HFF-Myc (cell line): ENCODE data around the gene NR1I2.
A peak's percentile ranks its signal among the peaks of the same experiment; 100 is the strongest.

ENCODE experiments used
- DNase-seq: peaks from one replicate; pipeline ENCODE4 v3.0.0-alpha.2; 2011; ENCODE audit warnings: low read depth; ENCODE audit errors: extremely low read depth
- H3K4me3 ChIP-seq: replicated peaks from 2 replicates; pipeline ENCODE4 v1.5.1; 2011; ENCODE audit warnings: low read depth, mild to moderate bottlenecking, control low read depth, low read length
- CTCF ChIP-seq: IDR thresholded peaks from 2 replicates; pipeline ENCODE4 v1.5.1; 2012; ENCODE audit warnings: mild to moderate bottlenecking, low read depth, low read length, control low read depth; ENCODE audit errors: missing control alignments

NR1I2 gene

DNA sequence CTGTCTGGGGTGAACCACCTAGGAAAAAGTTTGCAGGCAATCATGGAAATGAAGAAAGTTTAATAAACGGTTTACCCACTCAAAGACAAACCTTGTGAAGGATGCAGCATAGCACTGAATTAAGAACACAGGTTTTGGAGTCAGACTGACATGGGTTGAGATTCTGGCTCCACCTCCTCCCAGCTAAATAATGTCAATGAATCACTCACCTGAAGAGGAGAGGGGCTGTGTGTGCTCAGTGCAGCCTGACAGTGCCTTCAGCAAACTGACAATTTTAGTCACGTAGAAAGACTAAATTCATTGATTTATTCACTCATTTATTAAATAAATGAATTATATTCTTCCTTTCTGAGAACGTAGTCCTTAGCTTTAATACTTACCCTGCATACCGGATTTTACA lies 18.9 kb downstream of the NR1I2 start:
- TF ChIP-seq CTCF, result no peak
- no peak overlapping the region for H3K4me3 ChIP-seq
- no peak for DNase-seq

GRCh38 chr3:119808244-119808643 lies 26.3 kb downstream of the NR1I2 start:
- no peak for TF ChIP-seq CTCF
- no peak for DNase-seq
- no peak overlapping the region for H3K4me3 ChIP-seq

DNA sequence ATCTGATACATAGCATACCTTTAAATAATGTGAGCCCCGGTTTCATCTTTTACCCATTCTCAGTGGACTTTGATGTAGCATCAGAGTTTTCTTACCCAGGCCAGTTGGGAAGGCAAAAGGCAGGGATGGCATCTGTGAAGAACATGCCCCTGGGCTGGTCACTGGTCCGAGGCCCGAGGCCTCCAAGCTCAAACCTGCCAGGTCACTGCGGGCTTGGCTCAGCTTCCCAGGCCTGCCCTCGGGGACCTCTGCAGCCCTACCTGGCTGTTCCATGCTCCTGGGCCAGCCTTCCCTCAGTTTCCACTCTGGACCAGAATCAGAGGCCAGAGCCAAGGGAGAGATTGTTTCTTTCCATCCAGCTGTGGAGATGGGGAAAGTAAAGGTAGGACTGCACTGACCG lies 26.9 kb downstream of the NR1I2 start:
- no peak for DNase-seq
- no peak for TF ChIP-seq CTCF
- no peak overlapping the region for H3K4me3 ChIP-seq

DNA sequence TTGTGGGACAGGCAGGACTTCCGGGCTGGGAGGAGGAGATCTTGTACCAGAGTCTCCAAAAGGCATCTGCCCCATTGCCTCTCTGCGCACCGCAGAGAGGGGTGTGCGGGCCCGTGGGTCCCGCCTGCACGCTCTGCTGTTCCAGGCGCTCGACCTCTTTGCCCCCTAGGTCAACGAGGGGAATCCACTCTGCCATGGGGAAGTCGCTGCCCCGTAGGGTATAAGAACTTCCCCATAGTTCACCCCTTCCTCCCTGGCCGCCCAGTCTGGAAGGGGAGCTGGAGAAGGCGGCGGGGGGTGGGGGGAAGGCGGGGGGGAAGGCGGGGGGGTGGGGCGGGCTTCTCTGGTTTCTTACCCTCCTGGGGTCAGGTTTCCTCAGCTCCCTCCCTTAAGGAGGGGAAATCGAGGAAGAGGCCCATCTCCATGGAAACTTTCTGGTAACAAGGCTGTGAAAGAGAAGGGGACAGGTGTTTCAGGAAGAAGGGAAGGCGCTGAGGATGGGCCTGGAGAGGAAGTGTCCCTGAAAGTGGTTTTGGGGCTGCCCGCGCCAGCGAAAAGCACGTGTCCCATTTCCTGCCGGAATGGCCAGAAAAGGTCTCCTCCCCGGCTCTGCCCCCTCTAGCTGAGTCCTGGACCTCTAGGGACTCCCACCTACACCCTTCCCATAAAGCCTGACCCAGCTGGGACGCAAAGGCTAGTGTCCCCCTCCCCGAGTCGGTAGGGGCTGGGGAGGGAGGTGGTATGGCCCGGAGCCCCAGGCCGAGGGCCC lies 27.5 kb downstream of the NR1I2 start:
- peak overlapping the region; percentile 33 for H3K4me3 ChIP-seq
- no peak for DNase-seq
- no peak for TF ChIP-seq CTCF

DNA sequence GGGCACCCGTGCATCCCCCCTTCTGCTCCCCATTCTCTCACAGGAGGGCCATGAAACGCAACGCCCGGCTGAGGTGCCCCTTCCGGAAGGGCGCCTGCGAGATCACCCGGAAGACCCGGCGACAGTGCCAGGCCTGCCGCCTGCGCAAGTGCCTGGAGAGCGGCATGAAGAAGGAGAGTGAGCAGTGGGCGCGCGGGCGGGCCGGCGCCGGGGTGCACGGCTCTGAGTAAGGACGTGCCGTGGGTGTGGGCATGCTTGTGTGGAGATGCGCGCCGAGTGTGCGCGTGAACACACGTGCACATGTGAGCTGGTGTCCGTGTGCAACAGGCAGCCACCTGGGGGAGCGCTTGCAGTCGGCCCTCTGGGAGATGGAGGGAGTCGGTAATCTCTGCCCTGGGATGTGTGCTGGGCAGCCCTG lies 28.1 kb downstream of the NR1I2 start:
- peak overlapping the region; percentile 33 for H3K4me3 ChIP-seq
- TF ChIP-seq CTCF, result peak; percentile 34
- peak; percentile 22 for DNase-seq

DNA sequence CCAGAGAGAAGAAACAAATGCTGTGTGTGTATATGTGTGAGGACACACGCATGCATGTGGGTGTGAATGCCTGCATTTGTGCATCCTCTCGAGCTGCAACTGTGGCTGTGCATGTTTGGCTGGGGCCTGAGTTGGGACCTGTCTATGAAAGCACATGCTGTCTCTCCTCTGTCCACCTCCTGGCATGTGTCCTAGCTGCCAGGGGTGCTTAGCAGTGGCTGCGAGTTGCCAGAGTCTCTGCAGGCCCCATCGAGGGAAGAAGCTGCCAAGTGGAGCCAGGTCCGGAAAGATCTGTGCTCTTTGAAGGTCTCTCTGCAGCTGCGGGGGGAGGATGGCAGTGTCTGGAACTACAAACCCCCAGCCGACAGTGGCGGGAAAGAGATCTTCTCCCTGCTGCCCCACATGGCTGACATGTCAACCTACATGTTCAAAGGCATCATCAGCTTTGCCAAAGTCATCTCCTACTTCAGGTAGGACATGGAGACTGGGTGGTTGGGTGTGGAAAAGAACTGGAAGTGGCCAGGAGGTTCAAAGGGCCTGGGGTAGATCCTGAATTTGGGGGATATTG lies 30.7 kb downstream of the NR1I2 start:
- no peak for DNase-seq
- no peak overlapping the region for H3K4me3 ChIP-seq
- no peak for TF ChIP-seq CTCF
